GM12873 (cell line): ENCODE results near the gene RTP2.

Experiments
- CTCF ChIP-seq: IDR thresholded peaks from 2 replicates; pipeline ENCODE4 v1.5.1; 2012; ENCODE audit warnings: low read depth, mild to moderate bottlenecking, moderate library complexity, low read length, control low read depth; ENCODE audit not compliant: insufficient read depth; ENCODE audit errors: missing control alignments

RTP2 gene

GRCh38 chr3:187740421-187741399, 38.4 kb upstream of the RTP2 start:
- peak; percentile 86 for TF ChIP-seq CTCF

- peak; percentile 98 for TF ChIP-seq CTCF
Measured at GRCh38 chr3:187739561-187740332, 37.4 kb upstream of the RTP2 start.

- TF ChIP-seq CTCF = no peak
Measured at GRCh38 chr3:187739094-187739560, 36.8 kb upstream of the RTP2 start.

- TF ChIP-seq CTCF = peak; percentile 90
Measured at GRCh38 chr3:187738331-187739093, 36.2 kb upstream of the RTP2 start.

GRCh38 chr3:187738071-187738330, 35.6 kb upstream of the RTP2 start:
- no peak for TF ChIP-seq CTCF

GRCh38 chr3:187737368-187738070, 35.2 kb upstream of the RTP2 start:
- no peak for TF ChIP-seq CTCF
